ENCODE measurements around the gene TTLL10.
"Not testable (repeated sequence)": the region's sequence is repeated elsewhere in the genome, so short reads cannot be mapped to it uniquely, and the experiment has no call there.

TTLL10 gene

GRCh38 chr1:1189111-1189510 is 15.4 kb downstream of the TTLL10 start:
- DNase-seq (ENCODE audit: low read depth, low spot score): no peak

- DNase-seq (ENCODE audit: low read depth, low spot score): no peak
Observed at GRCh38 chr1:1191734-1192133, 18.1 kb downstream of the TTLL10 start.

GRCh38 chr1:1194723-1195122 is 21.0 kb downstream of the TTLL10 start:
- DNase-seq (ENCODE audit: low read depth, low spot score): no peak

GRCh38 chr1:1195726-1196125 is 22.0 kb downstream of the TTLL10 start:
- not testable (repeated sequence) for DNase-seq (ENCODE audit: low read depth, low spot score)

GRCh38 chr1:1196431-1197187 is 22.9 kb downstream of the TTLL10 start:
- no peak for DNase-seq (ENCODE audit: low read depth, low spot score)

GRCh38 chr1:1197188-1197500 is 23.5 kb downstream of the TTLL10 start:
- DNase-seq (ENCODE audit: low read depth, low spot score): no peak

GRCh38 chr1:1197551-1198422 is 24.1 kb downstream of the TTLL10 start:
- no peak for DNase-seq (ENCODE audit: low read depth, low spot score)

- no peak for DNase-seq (ENCODE audit: low read depth, low spot score)
Observed at GRCh38 chr1:1198423-1199140, 24.9 kb downstream of the TTLL10 start.

GRCh38 chr1:1199141-1199960 is 25.7 kb downstream of the TTLL10 start:
- DNase-seq (ENCODE audit: low read depth, low spot score): no peak

GRCh38 chr1:1199961-1200875 is 26.5 kb downstream of the TTLL10 start:
- no peak for DNase-seq (ENCODE audit: low read depth, low spot score)

GRCh38 chr1:1200876-1201810 is 27.5 kb downstream of the TTLL10 start:
- no peak for DNase-seq (ENCODE audit: low read depth, low spot score)

GRCh38 chr1:1202831-1203560 is 29.3 kb downstream of the TTLL10 start:
- DNase-seq (ENCODE audit: low read depth, low spot score): no peak

- DNase-seq (ENCODE audit: low read depth, low spot score): no peak
Observed at GRCh38 chr1:1203561-1204424, 30.1 kb downstream of the TTLL10 start.

GRCh38 chr1:1204425-1204920 is 30.8 kb downstream of the TTLL10 start:
- no peak for DNase-seq (ENCODE audit: low read depth, low spot score)

- DNase-seq (ENCODE audit: low read depth, low spot score): no peak
Observed at GRCh38 chr1:1204998-1205768, 31.5 kb downstream of the TTLL10 start.

GRCh38 chr1:1205769-1206375 is 32.2 kb downstream of the TTLL10 start:
- DNase-seq (ENCODE audit: low read depth, low spot score): no peak

Data from smooth muscle cell of the brain vasculature (primary cell).